GM18502 (cell line): Measurements from ENCODE around the gene MAPK8IP3.

Source experiments
- ATAC-seq: cut with Tn5 transposase; IDR thresholded peaks from one replicate; pipeline ENCODE4 v1.9.1; 2021; ENCODE audit warnings: mild to moderate bottlenecking; ENCODE audit not compliant: unreplicated experiment, poor library complexity

The MAPK8IP3 gene

DNA sequence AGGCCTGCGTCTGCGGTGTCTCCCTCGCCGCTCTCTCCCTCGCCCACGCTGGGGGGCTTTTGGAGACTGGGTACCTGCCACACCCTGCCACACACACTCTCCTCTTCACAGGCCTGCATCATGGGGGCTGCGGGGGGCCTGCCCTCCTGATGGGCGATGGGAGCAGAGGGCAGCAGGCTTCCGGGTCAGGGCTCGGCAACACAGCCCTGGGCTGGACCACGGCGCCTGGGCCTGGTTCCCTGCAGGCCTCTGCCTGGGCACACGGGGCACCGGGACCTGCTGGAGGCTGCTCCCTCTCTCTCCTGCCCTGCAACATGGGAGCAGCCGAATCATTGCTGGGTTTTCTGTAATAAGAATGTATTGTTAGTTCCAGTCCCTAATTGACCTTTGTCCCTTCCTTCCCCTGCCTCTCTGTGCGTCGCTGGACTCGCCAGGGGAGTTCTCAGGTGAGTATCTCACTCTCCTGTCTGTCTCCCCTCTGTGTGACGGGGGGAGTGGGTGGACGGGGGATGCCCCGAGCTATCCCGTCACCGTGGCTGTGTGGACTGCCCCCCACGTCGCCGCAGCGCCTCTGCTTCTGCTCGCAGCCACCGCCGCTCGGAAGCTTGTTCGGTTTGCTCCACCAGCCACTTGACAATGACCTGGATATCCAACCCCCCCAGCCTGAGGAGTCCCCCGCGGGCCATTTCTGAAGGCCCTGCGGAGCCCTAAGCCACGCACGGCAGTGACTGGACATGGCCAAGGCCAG lies 51.9 kb downstream of the MAPK8IP3 start:
- ATAC-seq, result no peak

DNA sequence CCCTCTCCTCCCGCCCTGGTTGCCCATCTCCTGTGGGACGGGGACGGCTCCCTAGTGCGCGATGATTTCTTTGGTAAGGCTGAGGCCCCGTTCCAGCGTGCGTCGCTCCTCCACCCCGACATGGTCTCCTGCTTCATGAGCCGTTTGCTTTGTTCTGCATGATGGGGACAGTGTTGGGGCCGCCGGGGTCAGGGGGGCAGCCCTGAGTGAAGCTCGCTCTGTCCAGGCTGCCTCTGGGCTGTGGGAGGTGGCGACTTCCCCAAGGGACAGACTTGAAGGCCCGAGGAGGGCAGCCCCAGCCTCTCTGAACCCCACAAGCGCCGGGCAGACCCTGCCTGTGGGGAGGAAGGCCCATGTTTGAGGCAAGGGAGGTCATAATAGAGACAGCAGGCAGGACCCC lies 52.9 kb downstream of the MAPK8IP3 start:
- ATAC-seq, result no peak

DNA sequence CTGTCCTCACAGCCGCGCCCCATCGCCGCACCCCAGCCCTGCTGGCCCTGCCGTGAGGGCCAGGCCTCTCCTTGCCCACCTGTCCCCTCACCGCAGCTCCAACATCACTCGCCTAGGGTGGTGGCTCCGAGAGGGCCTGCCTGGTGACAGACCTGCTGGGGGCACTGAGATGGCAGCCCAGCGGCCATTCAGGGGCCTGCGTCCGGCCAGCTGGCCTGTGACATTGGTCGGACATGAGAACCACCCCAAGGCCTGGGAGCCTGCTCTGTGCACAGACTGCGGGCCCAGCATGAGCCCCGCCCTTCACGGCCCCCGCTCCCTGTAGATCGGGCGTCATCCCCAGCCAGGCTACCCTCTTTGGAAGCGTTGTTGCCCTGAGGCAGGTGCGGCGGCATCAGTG lies 53.5 kb downstream of the MAPK8IP3 start:
- no peak for ATAC-seq

DNA sequence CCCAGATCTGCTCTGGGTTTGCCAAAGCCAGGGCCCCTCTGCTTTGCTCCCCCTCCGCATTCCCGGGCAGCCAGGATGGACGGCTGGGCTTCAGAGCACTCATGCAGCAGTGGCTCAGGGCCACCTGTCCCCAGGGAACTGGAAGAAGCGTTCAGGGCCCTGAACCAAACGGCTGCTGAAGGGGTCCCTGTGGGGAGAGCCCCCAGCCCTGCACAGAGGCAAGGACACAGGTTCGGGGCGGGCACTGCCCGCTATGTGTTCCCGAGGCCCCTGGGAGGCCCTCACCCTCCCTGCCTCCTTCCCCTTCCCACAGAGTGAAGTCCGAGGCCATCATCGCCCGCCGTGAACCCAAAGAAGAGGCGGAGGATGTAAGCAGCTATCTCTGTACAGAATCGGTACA lies 54.9 kb downstream of the MAPK8IP3 start:
- ATAC-seq, result no peak

DNA sequence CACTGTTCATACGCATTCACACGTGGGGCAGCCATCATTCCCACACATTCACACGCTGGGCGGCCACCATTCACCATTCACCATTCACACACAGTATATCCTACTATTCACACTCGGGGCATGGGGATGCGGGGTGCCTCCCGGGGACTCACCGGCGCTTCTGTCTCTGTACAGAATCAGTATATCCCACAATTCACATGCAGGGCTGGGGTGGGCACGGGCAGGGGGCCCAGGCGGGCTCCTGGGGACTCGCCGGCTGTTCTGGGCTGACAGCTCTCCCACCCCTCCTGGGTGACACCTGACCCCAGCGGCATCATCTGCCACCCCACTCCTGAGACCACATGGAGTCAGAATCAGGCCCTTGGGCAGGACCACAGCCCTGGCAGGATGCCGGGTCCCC lies 55.8 kb downstream of the MAPK8IP3 start:
- no peak for ATAC-seq

DNA sequence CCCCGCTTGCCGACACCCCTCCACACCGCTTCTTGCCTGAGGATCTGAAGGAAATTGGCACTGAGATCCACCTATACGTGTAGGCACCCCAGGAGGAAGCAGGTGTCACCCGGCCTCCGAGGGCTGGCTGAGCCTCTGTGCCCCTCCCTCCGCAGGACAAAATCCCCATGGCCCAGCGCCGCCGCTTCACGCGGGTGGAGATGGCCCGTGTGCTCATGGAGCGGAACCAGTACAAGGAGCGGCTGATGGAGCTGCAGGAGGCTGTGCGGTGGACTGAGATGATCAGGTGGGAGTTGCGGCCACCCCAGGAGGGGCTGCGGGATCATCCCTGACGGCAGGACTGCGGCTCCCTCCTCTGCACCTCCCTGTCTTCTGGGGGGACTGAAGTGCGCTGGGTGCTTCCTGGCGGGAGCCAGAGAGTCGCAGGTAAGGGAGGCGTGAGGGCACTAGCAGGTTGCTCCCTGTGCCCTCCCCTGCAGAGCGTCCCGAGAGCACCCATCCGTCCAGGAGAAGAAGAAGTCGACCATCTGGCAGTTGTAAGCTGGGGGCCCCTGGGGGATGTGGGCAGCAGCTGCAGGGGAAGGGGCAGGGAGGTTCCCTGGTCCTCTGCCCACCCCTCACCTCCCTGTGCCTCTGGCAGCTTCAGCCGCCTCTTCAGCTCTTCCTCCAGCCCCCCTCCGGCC lies 56.3 kb downstream of the MAPK8IP3 start:
- ATAC-seq, result no peak

DNA sequence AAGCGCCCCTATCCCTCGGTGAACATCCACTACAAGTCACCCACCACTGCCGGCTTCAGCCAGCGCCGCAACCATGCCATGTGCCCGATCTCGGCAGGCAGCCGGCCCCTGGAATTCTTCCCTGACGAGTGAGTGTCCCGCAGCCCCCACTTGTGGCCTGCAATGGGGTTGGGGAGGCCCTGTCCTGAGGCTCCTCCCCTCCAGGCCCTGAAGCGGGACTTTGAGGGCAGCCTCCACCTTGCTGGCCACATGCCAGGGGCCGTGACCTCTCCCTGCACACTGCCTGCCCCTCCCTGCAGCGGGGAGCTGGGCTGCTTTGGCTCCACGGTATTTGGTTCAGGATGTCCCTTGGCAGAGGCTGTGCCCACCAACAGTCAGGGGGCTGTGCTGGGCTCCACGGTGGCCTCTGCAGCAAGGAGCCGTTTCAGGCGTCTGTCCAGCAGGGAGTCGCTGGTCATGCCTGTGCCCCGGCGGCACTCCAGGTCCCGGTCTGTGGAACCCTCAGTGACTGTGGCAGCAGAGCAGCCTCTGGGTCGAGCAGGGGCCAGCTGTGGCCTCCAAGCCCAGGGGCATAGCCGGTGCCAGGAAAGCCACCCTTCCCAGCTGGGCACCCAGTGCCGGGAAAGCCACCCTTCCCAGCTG lies 57.0 kb downstream of the MAPK8IP3 start:
- no peak for ATAC-seq

DNA sequence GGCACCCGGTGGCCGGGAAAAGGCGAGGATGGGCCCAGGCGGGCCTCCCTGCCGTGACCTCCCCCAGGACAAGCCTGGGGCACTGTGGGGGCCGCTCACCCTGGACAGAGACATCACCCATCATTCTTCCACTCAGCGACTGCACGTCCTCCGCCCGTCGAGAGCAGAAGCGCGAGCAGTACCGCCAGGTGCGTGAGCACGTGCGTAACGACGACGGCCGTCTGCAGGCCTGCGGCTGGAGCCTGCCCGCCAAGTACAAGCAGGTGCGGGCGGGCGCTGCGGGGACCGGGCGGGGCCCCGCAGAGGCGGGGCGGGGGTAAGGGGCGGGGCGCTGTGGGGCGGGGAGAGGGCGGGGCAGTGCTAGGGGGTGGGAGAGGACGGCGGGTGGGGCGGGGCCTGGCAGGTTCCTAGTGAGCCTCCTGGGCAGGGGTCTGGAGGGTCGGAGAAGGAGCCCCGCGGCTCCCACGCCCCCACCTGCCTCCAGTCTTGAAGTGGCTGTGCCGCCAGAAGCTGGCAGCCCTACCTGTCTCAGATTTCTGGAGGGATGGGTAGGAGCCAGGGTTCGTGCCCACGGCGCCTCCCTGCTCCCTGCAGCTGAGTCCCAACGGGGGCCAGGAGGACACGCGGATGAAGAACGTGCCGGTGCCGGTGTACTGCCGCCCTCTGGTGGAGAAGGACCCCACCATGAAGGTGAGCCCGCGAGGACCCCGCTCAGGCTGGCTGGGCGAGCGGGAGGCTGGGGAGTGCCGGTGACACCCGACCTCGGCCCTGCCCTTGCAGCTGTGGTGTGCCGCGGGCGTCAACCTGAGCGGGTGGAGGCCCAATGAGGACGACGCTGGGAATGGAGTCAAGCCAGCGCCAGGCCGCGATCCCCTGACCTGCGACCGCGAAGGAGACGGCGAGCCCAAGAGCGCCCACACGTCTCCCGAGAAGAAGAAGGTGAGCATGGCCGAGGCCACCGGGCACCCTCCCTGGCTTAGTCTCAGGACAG lies 57.8 kb downstream of the MAPK8IP3 start:
- ATAC-seq, result no peak

DNA sequence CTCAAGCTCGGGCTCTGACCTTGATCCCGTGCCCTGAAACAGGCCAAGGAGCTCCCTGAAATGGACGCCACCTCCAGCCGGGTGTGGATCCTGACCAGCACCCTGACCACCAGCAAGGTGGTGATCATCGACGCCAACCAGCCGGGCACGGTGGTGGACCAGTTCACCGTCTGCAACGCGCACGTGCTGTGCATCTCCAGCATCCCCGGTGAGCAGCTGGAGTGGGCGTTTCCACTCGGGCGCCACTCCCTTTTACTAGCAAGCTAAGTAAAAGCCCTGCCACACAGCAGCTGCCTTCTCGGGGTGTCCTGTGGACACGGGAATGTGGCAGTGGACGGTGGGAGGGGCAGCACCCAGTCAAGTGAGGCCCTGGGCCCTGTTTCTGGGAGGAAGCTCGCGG lies 59.0 kb downstream of the MAPK8IP3 start:
- no peak for ATAC-seq

DNA sequence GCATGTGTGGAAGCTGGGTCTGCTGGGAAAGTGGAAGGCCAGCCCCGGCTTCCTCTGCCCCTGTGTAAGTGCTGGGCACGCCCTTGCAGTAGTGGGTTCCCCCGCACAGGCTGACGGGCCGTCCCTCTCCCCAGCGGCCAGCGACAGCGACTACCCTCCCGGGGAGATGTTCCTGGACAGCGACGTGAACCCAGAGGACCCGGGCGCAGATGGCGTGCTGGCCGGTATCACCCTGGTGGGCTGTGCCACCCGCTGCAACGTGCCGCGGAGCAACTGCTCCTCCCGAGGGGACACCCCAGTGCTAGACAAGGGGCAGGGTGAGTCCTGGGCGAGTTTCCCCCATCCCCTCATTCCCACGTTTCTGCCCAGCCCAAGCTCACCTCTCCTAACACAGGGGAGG lies 59.8 kb downstream of the MAPK8IP3 start:
- ATAC-seq, result no peak

DNA sequence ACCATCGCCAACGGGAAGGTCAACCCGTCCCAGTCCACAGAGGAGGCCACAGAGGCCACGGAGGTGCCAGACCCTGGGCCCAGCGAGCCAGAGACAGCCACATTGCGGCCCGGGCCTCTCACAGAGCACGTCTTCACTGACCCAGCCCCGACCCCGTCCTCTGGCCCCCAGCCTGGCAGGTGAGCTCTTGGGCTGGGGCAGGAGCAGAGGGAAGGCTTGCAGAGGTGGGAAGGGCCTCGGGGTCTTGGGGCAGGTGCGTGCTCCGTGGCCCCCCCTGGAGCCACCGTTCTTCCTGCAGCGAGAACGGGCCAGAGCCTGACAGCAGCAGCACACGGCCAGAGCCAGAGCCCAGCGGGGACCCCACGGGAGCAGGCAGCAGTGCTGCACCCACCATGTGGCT lies 60.2 kb downstream of the MAPK8IP3 start:
- no peak for ATAC-seq

DNA sequence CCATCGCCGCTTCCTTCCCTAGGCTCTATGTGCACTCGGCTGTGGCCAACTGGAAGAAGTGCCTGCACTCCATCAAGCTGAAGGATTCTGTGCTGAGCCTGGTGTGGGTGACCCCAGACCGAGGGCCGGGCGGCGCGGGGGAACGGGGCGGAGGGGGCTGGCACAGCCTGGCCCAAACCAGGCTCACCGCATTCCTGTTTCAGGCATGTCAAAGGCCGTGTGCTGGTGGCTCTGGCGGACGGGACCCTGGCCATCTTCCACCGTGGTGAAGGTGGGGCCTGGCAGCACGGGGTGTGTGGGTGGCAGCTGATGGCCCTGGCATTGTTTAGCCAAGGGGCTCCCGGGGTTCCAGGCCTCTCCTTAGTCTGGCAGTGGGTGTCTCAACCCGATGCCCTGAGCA lies 60.7 kb downstream of the MAPK8IP3 start:
- ATAC-seq, result no peak

DNA sequence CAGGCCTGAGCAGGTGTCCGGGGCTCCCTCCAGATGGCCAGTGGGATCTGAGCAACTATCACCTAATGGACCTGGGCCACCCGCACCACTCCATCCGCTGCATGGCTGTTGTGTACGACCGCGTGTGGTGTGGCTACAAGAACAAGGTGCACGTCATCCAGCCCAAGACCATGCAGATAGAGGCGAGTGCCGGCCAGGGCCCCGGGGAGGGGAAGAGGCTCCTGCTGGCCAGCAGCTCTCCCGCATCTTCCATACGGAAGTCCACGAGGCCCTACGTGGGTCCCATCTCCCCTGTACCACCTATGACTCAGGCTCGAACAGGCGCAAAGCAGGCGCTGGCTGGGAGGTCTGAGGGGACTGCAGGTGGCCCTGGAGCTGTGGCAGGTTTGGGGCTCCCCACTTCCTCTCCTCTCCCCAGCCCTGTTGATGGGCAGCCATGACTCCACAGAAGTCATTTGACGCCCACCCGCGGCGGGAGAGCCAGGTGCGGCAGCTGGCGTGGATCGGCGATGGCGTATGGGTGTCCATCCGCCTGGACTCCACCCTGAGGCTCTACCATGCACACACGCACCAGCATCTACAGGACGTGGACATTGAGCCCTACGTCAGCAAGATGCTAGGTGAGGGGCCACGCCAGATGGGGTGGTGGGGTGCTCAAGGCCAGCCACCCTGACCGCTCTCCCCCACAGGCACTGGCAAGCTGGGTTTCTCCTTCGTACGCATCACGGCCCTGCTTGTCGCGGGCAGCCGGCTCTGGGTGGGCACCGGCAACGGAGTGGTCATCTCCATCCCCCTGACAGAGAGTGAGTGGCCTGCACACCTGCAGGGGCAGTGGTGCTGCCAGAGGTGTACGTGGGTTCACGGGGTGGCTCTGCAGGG lies 61.4 kb downstream of the MAPK8IP3 start:
- ATAC-seq, result no peak

DNA sequence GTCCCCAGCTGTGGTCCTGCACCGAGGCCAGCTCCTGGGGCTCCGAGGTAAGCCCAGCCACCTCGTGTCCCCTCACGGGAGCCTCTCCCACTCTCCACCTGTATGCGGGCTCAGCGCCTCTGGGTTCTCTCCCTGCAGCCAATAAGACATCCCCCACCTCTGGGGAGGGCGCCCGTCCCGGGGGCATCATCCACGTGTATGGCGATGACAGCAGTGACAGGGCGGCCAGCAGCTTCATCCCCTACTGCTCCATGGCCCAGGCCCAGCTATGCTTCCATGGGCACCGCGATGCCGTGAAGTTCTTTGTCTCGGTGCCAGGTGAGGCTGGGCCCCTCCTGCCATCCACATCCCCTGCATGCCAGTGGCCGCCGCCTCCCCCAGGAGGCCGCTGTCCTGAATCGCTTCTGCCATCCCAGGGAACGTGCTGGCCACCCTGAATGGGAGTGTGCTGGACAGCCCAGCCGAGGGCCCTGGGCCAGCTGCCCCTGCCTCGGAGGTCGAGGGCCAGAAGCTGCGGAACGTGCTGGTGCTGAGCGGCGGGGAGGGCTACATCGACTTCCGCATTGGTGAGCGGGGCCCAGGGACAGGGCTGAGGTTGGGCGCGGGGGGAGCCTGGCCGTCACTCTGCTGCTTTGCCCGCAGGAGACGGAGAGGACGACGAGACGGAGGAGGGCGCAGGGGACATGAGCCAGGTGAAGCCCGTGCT lies 62.2 kb downstream of the MAPK8IP3 start:
- ATAC-seq, result no peak

DNA sequence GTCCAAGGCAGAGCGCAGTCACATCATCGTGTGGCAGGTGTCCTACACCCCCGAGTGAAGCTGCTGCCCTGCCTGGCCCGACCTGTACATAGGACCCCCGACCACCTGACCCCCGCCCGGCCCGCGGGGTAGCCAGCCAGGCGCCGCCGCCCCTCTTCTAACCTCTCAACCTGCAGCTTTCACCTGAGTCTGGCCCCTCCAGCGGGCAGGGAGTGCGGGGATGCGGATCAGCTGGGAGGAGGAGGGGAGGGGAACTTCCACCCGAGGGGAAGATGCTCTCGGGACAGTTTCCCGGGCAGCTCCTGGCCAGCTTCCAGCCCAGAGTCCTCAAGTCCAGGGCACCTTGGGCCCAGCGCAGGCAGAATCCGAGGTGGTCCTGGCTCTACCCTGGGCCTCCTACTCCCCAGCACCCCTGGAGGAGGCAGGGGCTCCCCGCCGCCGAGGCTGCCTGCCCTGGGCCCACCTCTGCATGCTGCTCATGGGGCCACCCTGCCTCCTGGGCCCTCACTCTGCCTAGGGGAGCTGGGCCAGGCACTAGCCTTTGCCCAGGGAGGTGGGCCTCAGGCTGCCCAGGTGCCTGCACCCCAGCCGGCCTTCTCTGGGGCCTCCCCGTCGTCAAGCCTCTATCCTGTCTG lies 62.9 kb downstream of the MAPK8IP3 start:
- ATAC-seq, result no peak

DNA sequence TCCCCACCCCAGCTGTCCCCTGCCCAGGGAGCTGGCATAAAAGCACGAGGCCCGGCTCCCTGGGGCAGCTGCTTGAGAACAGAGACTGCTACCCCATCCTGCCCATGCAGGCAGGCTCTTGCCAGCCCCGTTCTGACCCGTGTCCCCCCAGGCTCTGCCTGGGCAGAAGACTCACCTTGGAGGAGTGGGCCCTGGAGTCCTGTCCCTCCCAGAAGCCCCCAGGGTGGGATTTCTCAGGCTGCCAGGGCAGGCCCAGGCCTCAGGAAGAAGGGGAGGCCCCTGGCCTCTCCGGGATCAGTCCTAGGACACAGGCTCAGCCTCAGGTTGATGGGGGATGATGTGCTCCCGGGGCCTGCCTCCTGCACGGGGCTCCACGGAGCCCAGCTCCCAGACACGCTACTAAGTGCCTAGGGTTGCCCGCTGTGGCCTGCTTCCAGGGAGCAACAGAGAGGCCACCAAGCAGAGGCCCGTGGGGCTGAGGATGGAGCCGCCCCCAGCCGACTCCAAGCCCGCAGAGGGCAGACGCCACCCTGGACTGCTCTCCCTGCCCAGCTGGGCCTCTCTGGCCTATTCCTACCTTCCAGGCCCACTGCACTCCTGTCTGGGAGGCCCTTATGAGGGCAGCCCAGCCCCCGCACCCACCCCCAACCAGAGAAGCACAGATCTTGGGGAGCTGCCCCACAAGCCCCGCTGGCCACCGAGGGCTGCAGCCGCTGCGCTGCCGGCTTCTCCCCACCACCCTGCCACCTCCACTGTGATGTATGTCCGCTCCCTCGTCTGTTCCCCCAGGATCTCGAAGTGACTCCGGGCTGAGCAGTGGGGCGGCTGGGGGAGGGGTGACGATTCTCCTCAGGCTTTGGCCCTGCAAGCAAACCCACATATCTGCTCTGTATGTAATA lies 63.7 kb downstream of the MAPK8IP3 start:
- no peak for ATAC-seq
